SK-N-SH (cell line): ENCODE results near the gene MYCBPAP. TPM values are rescaled to one million over a fixed set of nuclear protein-coding genes. Genes with fewer than 3 reads are reported as not detected.

ENCODE experiments used
- CTCF ChIA-PET: fragments of 300-600, 350-600 bp; formaldehyde crosslinking; extraction: SDS; loops from one replicate; lab custom pipeline; 2021; lab: Yijun Ruan, JAX
- POLR2A ChIA-PET: fragments of 350-600 bp; sonication (Branson Sonifier 250); formaldehyde crosslinking; extraction: SDS; loops from one replicate; lab custom pipeline; 2020; ENCODE audit warnings: antibody characterized with exemption, inconsistent platforms; lab: Yijun Ruan, JAX
- DNase-seq: peaks from one replicate; pipeline ENCODE4 v3.0.0; 2012
- H2AFZ ChIP-seq: fragments of 200-600 bp; sonication (generic); 2 replicates; pipeline ENCODE4 v1.8.1; 2016; ENCODE audit warnings: antibody characterized with exemption, mild to moderate bottlenecking, low read depth
- H3F3A ChIP-seq: fragments of 200-600 bp; sonication (generic); replicated peaks from 2 replicates; pipeline ENCODE3; 2016; ENCODE audit warnings: antibody characterized with exemption, mild to moderate bottlenecking; ENCODE audit not compliant: insufficient read depth
- H3K27ac ChIP-seq, 2 experiments: fragments of 200-500 bp in 1 of 2; fragments of 200-600 bp in 1 of 2; sonication (Bioruptor generic) in 1 of 2; sonication (generic), shearing (Covaris generic) in 1 of 2; 2 replicates each; pipeline versions ENCODE4 v1.5.1 to v1.6.1; 2014 to 2016; ENCODE audit warnings: low read depth in 2 of 2, inconsistent platforms in 1 of 2, low read length in 1 of 2, mild to moderate bottlenecking in 1 of 2, mixed read lengths in 1 of 2
- H3K27me3 ChIP-seq: fragments of 200-600 bp; sonication (generic), shearing (Covaris generic); 2 replicates; pipeline ENCODE4 v1.6.1; 2016; ENCODE audit warnings: mixed run types; ENCODE audit not compliant: insufficient read depth
- H3K36me3 ChIP-seq, 2 experiments: fragments of 200-500 bp in 1 of 2; fragments of 200-600 bp in 1 of 2; sonication (Bioruptor generic) in 1 of 2; sonication (generic) in 1 of 2; replicated peaks in 1 of 2; 2 replicates each; pipeline versions ENCODE3 to v1.5.1; 2014 to 2016; ENCODE audit warnings: low read length in 1 of 2, mild to moderate bottlenecking in 1 of 2; ENCODE audit not compliant: insufficient read depth in 2 of 2, control insufficient read depth in 1 of 2
- H3K4me1 ChIP-seq, 2 experiments: fragments of 200-500 bp in 1 of 2; fragments of 200-600 bp in 1 of 2; sonication (Bioruptor generic) in 1 of 2; sonication (generic), shearing (Covaris generic) in 1 of 2; 2 replicates each; pipeline versions ENCODE4 v1.5.1 to v1.6.1; 2014 to 2016; ENCODE audit warnings: low read depth in 1 of 2, low read length in 1 of 2, mixed run types in 1 of 2; ENCODE audit not compliant: insufficient read depth in 2 of 2, control insufficient read depth in 1 of 2
- H3K4me2 ChIP-seq: fragments of 200-600 bp; sonication (generic), shearing (Covaris generic); 2 replicates; pipeline ENCODE4 v1.6.1; 2017; ENCODE audit warnings: mixed run types
- H3K4me3 ChIP-seq, 2 experiments: fragments of 200-500 bp in 1 of 2; fragments of 200-600 bp in 1 of 2; sonication (Bioruptor generic) in 1 of 2; sonication (generic), shearing (Covaris generic) in 1 of 2; 2 replicates each; pipeline versions ENCODE4 v1.5.1 to v1.8.1; 2014 to 2016; ENCODE audit warnings: low read depth in 2 of 2, inconsistent platforms in 1 of 2, low read length in 1 of 2, mild to moderate bottlenecking in 1 of 2, mixed read lengths in 1 of 2, moderate library complexity in 1 of 2
- H3K79me2 ChIP-seq: fragments of 200-600 bp; sonication (generic); 2 replicates; pipeline ENCODE4 v1.8.1; 2017; ENCODE audit warnings: mild to moderate bottlenecking; ENCODE audit not compliant: insufficient read depth
- H3K9ac ChIP-seq: fragments of 200-600 bp; sonication (generic); 2 replicates; pipeline ENCODE4 v1.6.1; 2017; ENCODE audit warnings: mixed run types
- H3K9me2 ChIP-seq: fragments of 200-600 bp; sonication (generic); 2 replicates; pipeline ENCODE4 v1.6.1; 2017; ENCODE audit warnings: mixed run types
- H3K9me3 ChIP-seq: fragments of 200-600 bp; sonication (generic); 2 replicates; pipeline ENCODE4 v1.6.1; 2017; ENCODE audit warnings: mixed run types, mild to moderate bottlenecking, moderate library complexity
- H4K20me1 ChIP-seq: fragments of 200-600 bp; sonication (generic); 2 replicates; pipeline ENCODE4 v1.6.1; 2017; ENCODE audit warnings: mild to moderate bottlenecking, mixed run types; ENCODE audit not compliant: insufficient read depth
- CTCF ChIP-seq: fragments of 200-600 bp; sonication (generic); IDR thresholded peaks from 2 replicates; pipeline ENCODE4 v1.6.1; 2017; ENCODE audit warnings: antibody characterized with exemption, mild to moderate bottlenecking, moderate library complexity
- EP300 ChIP-seq, 2 experiments: IDR thresholded peaks; 2 replicates each; pipeline versions ENCODE4 v1.4.0 to v1.6.1; 2012; ENCODE audit warnings: borderline replicate concordance in 1 of 2, low read depth in 1 of 2, low read length in 1 of 2
- EZH2phosphoT487 ChIP-seq: fragments of 200-600 bp; sonication (generic); IDR thresholded peaks from 2 replicates; pipeline ENCODE4 v1.6.1; 2017; ENCODE audit warnings: low read depth, mixed run types, mild to moderate bottlenecking, antibody characterized with exemption, moderate library complexity, borderline replicate concordance
- FOSL2 ChIP-seq: IDR thresholded peaks from 2 replicates; pipeline ENCODE4 v1.4.0; 2012; ENCODE audit warnings: low read depth, mild to moderate bottlenecking, moderate library complexity, borderline replicate concordance
- FOXM1 ChIP-seq: IDR thresholded peaks from 2 replicates; pipeline ENCODE4 v1.4.0; 2012; ENCODE audit warnings: low read depth, mild to moderate bottlenecking
- GABPA ChIP-seq: IDR thresholded peaks from 2 replicates; pipeline ENCODE4 v1.4.0; 2012; ENCODE audit warnings: low read depth, mild to moderate bottlenecking
- MAX ChIP-seq: IDR thresholded peaks from 2 replicates; pipeline ENCODE4 v1.4.0; 2012; ENCODE audit warnings: low read depth
- MXI1 ChIP-seq: IDR thresholded peaks from 2 replicates; pipeline ENCODE4 v1.6.1; 2012; ENCODE audit warnings: mild to moderate bottlenecking, low read depth, low read length, improper control_type of control experiment
- NFIC ChIP-seq: IDR thresholded peaks from 2 replicates; pipeline ENCODE4 v1.4.0; 2012; ENCODE audit warnings: borderline replicate concordance
- NRF1 ChIP-seq: IDR thresholded peaks from 2 replicates; pipeline ENCODE4 v1.6.1; 2012; ENCODE audit warnings: low read depth, mild to moderate bottlenecking, low read length
- POLR2AphosphoS5 ChIP-seq: IDR thresholded peaks from 2 replicates; pipeline ENCODE4 v1.6.1; 2012; ENCODE audit warnings: low read depth, low read length
- RFX5 ChIP-seq: IDR thresholded peaks from 2 replicates; pipeline ENCODE4 v1.6.1; 2012; ENCODE audit warnings: mild to moderate bottlenecking, improper control_type of control experiment, low read length
- SMC3 ChIP-seq: IDR thresholded peaks from 2 replicates; pipeline ENCODE4 v1.6.1; 2012; ENCODE audit warnings: low read depth, low read length, improper control_type of control experiment
- TAF1 ChIP-seq: IDR thresholded peaks from 2 replicates; pipeline ENCODE4 v1.6.1; 2012; ENCODE audit warnings: low read depth, mild to moderate bottlenecking, low read length, moderate library complexity, borderline replicate concordance
- TCF12 ChIP-seq: IDR thresholded peaks from 2 replicates; pipeline ENCODE4 v1.4.0; 2012
- USF2 ChIP-seq: fragments of 150-350 bp; IDR thresholded peaks from 2 replicates; pipeline ENCODE4 v1.6.1; 2017; ENCODE audit warnings: antibody characterized with exemption, low read length, low read depth, borderline replicate concordance
- YY1 ChIP-seq: IDR thresholded peaks from 2 replicates; pipeline ENCODE4 v1.4.0; 2012; ENCODE audit warnings: low read depth, mild to moderate bottlenecking
- WGBS: methylation state at CpG from one replicate; pipeline ENCODE4 v1.1.6; 2017; ENCODE audit warnings: low lambda C conversion rate; 5-methylcytosine and 5-hydroxymethylcytosine counted together
- polyA plus RNA-seq, 3 experiments: library from polyadenylated mRNA; depleted of rRNA; stranded (reverse); fragments of >200 nt; gene quantifications; 2 replicates each; pipeline ENCODE4 v1.2.3, GENCODE V29; 2012

MYCBPAP gene
- polyA plus RNA-seq, 1 of the 3 experiments (the other 2 are of a cell fraction) = 2.4 TPM

GRCh38 chr17:50514388-50514787 is 6.1 kb downstream of the MYCBPAP start (continued):
- no peak for TF ChIP-seq NFIC
- TF ChIP-seq TAF1 = no peak
- no peak for TF ChIP-seq RFX5
- TF ChIP-seq GABPA = no peak
- TF ChIP-seq YY1 = no peak
- TF ChIP-seq SMC3 = no peak

GRCh38 chr17:50514936-50515702 is 6.9 kb downstream of the MYCBPAP start:
- TF ChIP-seq MAX = no peak
- TF ChIP-seq MXI1 = no peak
- no peak for TF ChIP-seq TCF12
- no peak for TF ChIP-seq RFX5
- no peak for TF ChIP-seq USF2
- no peak for TF ChIP-seq EP300 (IDR thresholded peaks at IDR 0.05; ENCODE audit: borderline replicate concordance in 1 of 2, low read depth in 1 of 2, low read length in 1 of 2)
- no peak for TF ChIP-seq POLR2AphosphoS5
- no peak for TF ChIP-seq FOSL2
- no peak for TF ChIP-seq CTCF
- TF ChIP-seq NRF1 = no peak
- no peak for TF ChIP-seq FOXM1
- TF ChIP-seq EZH2phosphoT487 = no peak
- no peak for TF ChIP-seq GABPA
- Histone ChIP-seq H3K4me3 (no peak overlapping the region), H3K27me3 (no peaks in the 10 kb centered on the region), H3K4me2 (no peak overlapping the region), H3K27ac (no peak overlapping the region), H3K9me3 (no peaks in the 10 kb centered on the region), H3K9ac (no peak overlapping the region), H3K36me3 (no peaks in the 10 kb centered on the region), H2AFZ (no peak overlapping the region), H3F3A (no peaks in the 10 kb centered on the region), H3K79me2 (no peaks in the 10 kb centered on the region), H4K20me1 (no peaks in the 10 kb centered on the region), H3K4me1 (no peaks in the 10 kb centered on the region; a peak in 1 of 4 replicates), H3K9me2 (no peaks in the 10 kb centered on the region)
- CTCF ChIA-PET = interaction anchor here (0.8 to 2.4 kb wide), 5 partner anchors 17 to 153 kb away, joined by 3 to 5 read pairs (median 3); partner anchors contain the start of gene EPN3
- WGBS = 95% methylated on average over 6 of the region's 6 CpGs
- DNase-seq = no peak
- POLR2A ChIA-PET = interaction anchor here (0.6 kb wide), 1 partner anchor 102 kb away, joined by 3 read pairs; no protein-coding TSS in a partner anchor
